Testis (tissue), 2 donors: ENCODE measurements around the gene LIMA1.

ENCODE experiments used
- POLR2A ChIP-seq: fragments of 450-650 bp; IDR thresholded peaks from one replicate; pipeline ENCODE4 v1.6.1; 2017; ENCODE audit warnings: antibody characterized with exemption, mild to moderate bottlenecking, moderate library complexity
- TF ChIP-seq, protein P1 (sequence below), 3 experiments: fragments of 450-650 bp in 2 of 3; fragments of 200-600 bp in 1 of 3; sonication (generic) in 1 of 3; IDR thresholded peaks; one replicate each; pipeline ENCODE4 v1.5.1; 2016 to 2019; ENCODE audit warnings: antibody characterized with exemption in 3 of 3, mild to moderate bottlenecking in 2 of 3, moderate library complexity in 1 of 3

DNA sequence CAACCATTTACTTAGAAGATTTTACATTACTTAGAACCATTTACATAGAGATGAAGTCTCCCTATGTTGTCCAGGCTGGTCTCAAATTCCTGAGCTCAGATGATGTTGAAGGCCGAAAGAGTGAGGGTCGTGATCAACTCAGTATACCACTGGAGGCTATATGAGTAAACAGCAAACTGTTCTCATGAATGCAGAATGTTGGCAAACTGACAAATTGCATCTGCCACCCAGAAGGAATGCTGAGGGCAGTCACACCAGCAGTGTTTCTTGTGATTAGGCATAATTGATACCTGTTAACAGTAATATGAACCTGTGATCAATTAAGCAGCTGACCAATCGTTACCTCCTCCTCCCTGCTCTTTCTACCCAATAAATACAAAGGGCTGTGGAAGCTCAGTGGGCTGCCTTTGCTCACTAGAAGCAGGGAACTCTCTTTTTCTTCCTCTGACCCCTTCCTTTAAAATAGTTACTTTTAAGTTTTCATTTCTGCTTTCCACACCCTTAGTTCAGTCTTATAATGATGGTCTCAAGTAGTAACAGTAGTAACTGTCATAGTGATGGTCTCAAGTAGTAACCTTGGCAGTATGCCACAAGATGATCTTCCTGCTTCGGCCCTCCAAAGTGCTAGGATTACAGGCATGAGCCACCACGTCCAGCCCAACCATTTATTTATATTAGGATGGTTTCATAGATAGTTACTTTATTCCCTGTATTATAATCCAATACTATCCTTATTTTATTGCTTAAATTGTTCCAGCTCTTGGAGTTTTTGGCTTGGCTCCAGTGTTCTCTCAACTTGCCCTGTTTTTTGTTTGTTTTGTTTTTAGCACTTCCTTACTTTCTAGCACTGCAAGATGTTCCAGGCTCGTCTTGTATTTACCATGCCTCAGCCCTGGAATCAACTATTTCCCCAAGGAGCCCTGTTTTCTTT is 25.8 kb downstream of the LIMA1 start:
- TF ChIP-seq, protein P1, sequence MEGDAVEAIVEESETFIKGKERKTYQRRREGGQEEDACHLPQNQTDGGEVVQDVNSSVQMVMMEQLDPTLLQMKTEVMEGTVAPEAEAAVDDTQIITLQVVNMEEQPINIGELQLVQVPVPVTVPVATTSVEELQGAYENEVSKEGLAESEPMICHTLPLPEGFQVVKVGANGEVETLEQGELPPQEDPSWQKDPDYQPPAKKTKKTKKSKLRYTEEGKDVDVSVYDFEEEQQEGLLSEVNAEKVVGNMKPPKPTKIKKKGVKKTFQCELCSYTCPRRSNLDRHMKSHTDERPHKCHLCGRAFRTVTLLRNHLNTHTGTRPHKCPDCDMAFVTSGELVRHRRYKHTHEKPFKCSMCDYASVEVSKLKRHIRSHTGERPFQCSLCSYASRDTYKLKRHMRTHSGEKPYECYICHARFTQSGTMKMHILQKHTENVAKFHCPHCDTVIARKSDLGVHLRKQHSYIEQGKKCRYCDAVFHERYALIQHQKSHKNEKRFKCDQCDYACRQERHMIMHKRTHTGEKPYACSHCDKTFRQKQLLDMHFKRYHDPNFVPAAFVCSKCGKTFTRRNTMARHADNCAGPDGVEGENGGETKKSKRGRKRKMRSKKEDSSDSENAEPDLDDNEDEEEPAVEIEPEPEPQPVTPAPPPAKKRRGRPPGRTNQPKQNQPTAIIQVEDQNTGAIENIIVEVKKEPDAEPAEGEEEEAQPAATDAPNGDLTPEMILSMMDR (IDR thresholded peaks at IDR 0.05), result no peak
- TF ChIP-seq POLR2A, result no peak
